KOPT-K1 (cell line): ENCODE data around the gene EIF4E1B.
"Not testable (repeated sequence)": the region's sequence is repeated elsewhere in the genome, so short reads cannot be mapped to it uniquely, and the experiment has no call there.

Experiments used
- H3K27ac ChIP-seq: fragments of 200-600 bp; sonication (generic); 2 replicates; pipeline ENCODE4 v1.5.1; 2016; ENCODE audit warnings: antibody characterized with exemption, mild to moderate bottlenecking, low read depth, low read length; ENCODE audit not compliant: poor library complexity, severe bottlenecking
- H3K36me3 ChIP-seq: fragments of 200-600 bp; sonication (generic); 2 replicates; pipeline ENCODE4 v1.5.1; 2017; ENCODE audit warnings: antibody characterized with exemption, mild to moderate bottlenecking, low read length, moderate library complexity; ENCODE audit not compliant: insufficient read depth
- H3K9me3 ChIP-seq: fragments of 200-600 bp; sonication (generic); 2 replicates; pipeline ENCODE4 v1.5.1; 2017; ENCODE audit warnings: antibody characterized with exemption, low read length, mild to moderate bottlenecking; ENCODE audit not compliant: insufficient read depth, poor library complexity, severe bottlenecking

Gene EIF4E1B

DNA sequence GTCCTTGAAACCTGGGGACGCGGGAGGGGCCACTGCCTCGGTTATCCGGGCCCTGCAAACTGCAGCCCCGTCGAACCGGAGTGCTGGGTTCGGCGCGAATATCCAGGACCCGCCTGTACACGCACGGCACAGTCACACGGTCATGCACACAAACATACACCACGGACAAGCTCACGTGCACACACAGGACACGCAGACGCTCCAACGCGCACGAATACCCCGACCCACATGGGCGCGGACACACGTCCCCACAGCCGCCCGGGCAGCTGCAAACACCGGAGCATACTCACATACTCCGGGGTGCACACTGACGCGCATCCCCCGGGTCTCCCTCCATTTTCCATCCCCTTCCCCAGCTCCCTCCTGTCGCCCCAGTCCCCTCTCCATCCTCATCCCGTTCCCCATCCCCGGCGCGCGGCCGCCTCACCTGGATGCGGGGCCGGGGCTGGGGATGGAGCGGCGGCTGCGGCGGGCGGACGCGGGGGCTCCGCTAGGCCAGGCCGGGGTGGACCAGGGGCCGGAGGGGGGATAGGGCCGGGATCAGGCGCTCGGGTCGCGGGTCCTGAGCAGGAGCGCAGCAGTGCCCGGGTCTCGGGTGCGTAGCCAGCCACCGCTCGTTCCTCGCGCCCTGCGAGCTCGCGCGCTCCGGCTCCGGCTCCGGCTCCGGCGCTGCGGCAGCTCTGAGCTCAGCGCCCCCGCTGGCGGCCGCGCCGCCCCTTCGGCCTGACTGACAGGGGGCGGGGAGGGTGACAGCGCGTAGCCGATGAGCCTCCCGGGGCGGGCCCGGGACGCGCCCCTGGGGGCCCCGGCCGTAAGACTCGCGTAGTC lies at the start of gene EIF4E1B, which contains the start of gene SNCB:
EIF4E1B (plus strand) TSS at position 823 of the 828 bp plus-strand sequence. CDS start 12,113 bp downstream, outside the sequence.
SNCB (minus strand) TSS at position 682 of the 828 bp plus-strand sequence. CDS start 880 bp downstream, outside the sequence.
- Histone ChIP-seq H3K9me3 (no peaks in the 10 kb centered on the region), H3K27ac (no peak within 1 kb of the TSS), H3K36me3 (no peaks in the 10 kb centered on the region)

- no peak overlapping the region for H3K27ac ChIP-seq
- H3K36me3 ChIP-seq = no peaks in the 10 kb centered on the region
- H3K9me3 ChIP-seq = peaks cover 22% of the 10 kb centered on the region
Measured at GRCh38 chr5:176581361-176581760, 49.1 kb upstream of the EIF4E1B start.

GRCh38 chr5:176583076-176583475 lies 47.4 kb upstream of the EIF4E1B start:
- Histone ChIP-seq H3K36me3 (no peaks in the 10 kb centered on the region), H3K9me3 (peaks cover 22% of the 10 kb centered on the region), H3K27ac (no peak overlapping the region)

- Histone ChIP-seq H3K9me3 (peaks cover 40% of the 10 kb centered on the region), H3K27ac (no peak overlapping the region), H3K36me3 (no peaks in the 10 kb centered on the region)
Measured at GRCh38 chr5:176587398-176587797, 43.1 kb upstream of the EIF4E1B start.

DNA sequence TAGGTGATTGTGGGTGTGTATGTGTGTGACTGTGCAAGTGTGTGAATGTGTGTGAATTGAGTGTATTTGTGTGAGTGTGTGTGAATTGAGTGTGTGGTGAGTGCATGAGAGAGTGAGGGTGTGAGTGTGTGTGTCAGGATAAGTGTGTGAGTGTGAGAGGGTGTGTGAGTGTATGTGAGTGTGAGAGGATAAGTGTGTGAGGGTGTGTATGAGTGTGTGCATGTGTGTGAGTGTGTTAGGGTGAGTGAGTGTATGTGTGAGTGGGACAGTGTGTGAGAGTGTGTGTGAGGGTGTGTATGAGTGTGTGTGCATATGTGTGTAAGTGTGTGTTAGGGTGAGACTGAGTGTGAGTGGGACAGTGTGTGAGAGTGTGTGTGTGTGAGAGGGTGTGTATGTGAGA lies 42.2 kb upstream of the EIF4E1B start:
- H3K27ac ChIP-seq = no peak overlapping the region
- peaks cover 40% of the 10 kb centered on the region for H3K9me3 ChIP-seq
- no peaks in the 10 kb centered on the region for H3K36me3 ChIP-seq

DNA sequence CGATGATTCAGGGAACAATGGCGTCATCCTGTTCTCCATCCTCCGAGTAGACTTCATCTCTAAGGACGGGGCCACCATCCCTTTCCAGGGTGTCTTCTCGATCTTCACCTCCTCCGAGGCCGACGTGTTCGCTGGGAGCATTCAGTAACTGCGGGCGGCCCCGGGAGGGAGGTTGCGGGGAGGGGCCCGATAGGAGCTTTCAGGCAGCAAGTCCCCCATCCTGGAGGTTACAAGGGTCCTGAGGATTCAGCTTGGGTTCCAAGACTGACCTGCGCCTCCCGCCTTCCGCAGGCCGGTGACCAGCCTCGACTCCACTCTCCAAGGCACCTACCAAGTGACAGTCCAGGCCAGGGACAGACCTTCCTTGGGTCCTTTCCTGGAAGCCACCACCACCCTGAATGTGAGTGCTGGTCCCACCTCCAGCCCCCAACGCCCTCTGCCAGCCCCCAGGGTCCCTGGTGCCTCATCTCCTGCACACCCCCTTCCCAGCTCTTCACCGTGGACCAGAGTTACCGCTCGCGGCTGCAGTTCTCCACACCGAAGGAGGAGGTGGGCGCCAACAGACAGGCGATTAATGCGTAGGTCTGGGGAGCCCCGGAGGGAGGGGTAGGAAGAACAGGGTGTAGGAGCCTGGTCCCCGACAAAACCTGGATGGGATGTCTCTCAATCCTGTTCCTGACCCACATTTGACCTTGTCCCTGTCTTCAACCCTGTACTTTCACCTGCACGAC lies 41.3 kb upstream of the EIF4E1B start:
- Histone ChIP-seq H3K27ac (no peak overlapping the region), H3K36me3 (no peaks in the 10 kb centered on the region), H3K9me3 (peaks cover 36% of the 10 kb centered on the region)

DNA sequence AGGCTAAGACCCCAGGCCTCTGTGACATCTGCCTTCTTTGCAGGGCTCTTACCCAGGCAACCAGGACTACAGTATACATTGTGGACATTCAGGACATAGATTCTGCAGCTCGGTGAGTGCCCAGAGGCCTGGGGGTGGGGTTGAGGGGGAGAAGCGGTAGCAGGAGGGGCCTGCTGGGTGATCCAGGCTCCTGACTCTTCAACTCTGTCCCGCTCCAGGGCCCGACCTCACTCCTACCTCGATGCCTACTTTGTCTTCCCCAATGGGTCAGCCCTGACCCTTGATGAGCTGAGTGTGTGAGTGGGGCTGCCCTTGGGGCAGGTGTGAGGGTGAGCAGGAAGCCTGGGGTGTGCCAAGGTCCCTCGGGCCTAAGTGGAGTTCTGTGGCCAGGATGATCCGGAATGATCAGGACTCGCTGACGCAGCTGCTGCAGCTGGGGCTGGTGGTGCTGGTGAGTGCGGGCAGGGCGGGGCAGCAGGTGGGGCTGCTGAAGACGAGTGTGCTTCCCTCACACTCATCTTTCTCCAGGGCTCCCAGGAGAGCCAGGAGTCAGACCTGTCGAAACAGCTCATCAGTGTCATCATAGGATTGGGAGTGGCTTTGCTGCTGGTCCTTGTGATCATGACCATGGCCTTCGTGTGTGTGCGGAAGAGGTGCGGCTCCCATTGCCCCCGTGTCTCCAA lies 40.3 kb upstream of the EIF4E1B start:
- Histone ChIP-seq H3K9me3 (peaks cover 26% of the 10 kb centered on the region), H3K27ac (no peak overlapping the region), H3K36me3 (no peaks in the 10 kb centered on the region)

- H3K9me3 ChIP-seq = peaks cover 18% of the 10 kb centered on the region
- H3K27ac ChIP-seq, H3K36me3 ChIP-seq: not testable (repeated sequence)
Measured at GRCh38 chr5:176591667-176592066, 38.8 kb upstream of the EIF4E1B start.

GRCh38 chr5:176592573-176592972 lies 37.9 kb upstream of the EIF4E1B start:
- H3K27ac ChIP-seq = no peak overlapping the region
- peaks cover 18% of the 10 kb centered on the region for H3K9me3 ChIP-seq
- no peaks in the 10 kb centered on the region for H3K36me3 ChIP-seq

DNA sequence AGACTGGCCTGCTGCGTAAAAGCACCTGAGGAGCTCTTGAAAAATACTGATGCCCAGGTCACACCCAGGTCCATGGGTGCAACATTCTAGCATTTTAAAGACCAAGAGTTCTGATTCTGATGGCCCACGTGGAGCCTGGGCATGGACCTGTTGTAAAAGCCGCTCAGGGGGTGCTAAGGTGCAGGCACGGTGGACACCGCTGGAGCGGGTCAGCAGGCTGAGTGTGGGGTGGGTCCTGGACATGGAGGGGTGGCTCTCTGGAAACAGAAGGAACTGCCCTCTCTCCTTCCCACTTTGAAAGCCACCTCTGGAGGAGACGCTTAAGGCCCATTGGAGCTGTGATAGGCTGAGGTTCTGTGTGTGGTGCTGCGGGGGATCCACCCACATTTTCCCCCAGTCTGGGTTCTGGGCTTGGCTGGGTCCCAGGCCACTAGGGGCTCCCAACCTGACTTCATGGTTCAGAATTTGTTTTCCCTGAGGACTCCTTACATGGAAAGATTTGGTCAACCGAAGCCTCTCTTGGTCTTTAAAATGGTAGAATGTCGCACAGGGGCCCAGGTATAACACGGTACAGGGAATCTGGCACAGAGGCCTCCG lies 37.1 kb upstream of the EIF4E1B start:
- H3K27ac ChIP-seq = no peak overlapping the region
- no peaks in the 10 kb centered on the region for H3K36me3 ChIP-seq
- peaks cover 18% of the 10 kb centered on the region for H3K9me3 ChIP-seq

- Histone ChIP-seq H3K36me3 (no peaks in the 10 kb centered on the region), H3K27ac (no peak overlapping the region)
Measured at GRCh38 chr5:176594554-176594953, 35.9 kb upstream of the EIF4E1B start.

GRCh38 chr5:176595386-176595943 lies 35.0 kb upstream of the EIF4E1B start:
- H3K36me3 ChIP-seq = no peaks in the 10 kb centered on the region
- no peak overlapping the region for H3K27ac ChIP-seq
- H3K9me3 ChIP-seq = peaks cover 18% of the 10 kb centered on the region

More at GRCh38 chr5:176594554-176594953, 35.9 kb upstream of the EIF4E1B start:
- peaks cover 18% of the 10 kb centered on the region for H3K9me3 ChIP-seq

DNA sequence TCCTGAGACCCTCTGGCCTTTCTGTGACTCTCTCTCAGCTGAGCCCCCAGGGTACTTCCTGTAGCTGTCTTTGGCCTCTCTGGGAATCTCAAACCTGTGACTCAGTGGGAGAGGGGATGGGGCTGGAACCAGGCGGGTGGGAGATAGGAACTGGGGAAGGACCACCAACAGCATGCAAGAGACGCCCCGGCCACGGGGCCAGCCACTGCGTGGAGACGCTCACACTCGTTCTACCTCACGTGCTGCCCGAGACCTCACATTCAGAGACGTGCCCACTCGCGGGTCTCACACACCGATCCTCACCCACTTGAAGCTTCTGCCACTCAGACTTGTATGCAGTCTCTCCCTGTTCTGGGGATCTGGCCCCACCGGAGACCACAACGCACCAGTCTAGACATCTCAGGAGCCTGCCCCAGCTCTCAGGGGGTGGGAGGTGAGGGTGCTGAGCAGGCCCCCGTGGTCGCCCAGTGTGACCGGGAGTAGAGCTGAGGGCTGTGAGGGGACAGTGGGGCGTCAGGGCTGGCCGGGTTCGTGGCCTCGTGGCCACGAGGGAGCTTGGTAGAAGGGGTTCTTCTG lies 34.3 kb upstream of the EIF4E1B start:
- Histone ChIP-seq H3K36me3 (no peaks in the 10 kb centered on the region), H3K27ac (no peak overlapping the region), H3K9me3 (peaks cover 11% of the 10 kb centered on the region)

DNA sequence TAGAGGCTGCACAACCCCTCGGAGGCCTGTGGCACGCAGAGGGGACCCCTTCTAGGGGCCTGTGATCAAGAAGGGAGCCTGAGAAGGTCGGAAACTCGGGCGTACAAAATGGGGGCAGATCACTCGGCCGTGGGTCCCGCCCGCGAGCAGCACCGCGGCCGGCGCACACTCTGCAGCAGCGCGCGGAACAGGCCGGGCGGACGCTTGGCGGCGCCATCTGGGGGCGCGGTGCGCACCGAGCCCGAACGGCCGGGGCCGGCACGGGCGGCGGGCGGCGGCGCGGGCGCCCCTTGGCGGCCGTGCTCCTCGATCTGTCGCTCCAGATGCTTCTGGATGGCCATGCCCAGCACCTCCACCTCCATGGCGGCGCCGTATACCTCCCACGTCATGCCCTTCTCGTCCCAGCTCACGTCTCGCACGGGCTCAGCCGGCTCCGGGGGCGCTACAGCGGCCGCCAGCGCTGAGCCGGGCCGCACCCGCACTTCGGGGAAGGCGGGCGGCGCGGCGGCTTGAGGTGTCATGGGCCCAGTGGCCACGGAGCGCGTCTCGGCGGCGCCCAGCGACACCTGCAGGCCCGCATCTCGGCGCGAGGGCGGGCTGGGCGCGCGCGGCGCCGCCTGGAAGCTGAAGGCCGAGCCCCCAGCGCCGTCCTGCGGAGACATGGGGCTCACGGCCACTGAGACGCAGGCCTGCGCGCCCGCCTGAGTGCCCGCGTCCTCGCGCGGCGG lies 33.6 kb upstream of the EIF4E1B start:
- H3K27ac ChIP-seq = no peak overlapping the region
- H3K36me3 ChIP-seq = no peaks in the 10 kb centered on the region

More for the DNA sequence above, 33.6 kb upstream of the EIF4E1B start:
- H3K9me3 ChIP-seq = peaks cover 4% of the 10 kb centered on the region
